ENCODE results near the gene ROR2. TPM values are rescaled to one million over a fixed set of nuclear protein-coding genes. Genes with fewer than 3 reads are reported as not detected.

Gene ROR2
- total and polyA plus RNA-seq, 8 donors, result 3.0 to 21.4 (median 9.8) TPM

DNA sequence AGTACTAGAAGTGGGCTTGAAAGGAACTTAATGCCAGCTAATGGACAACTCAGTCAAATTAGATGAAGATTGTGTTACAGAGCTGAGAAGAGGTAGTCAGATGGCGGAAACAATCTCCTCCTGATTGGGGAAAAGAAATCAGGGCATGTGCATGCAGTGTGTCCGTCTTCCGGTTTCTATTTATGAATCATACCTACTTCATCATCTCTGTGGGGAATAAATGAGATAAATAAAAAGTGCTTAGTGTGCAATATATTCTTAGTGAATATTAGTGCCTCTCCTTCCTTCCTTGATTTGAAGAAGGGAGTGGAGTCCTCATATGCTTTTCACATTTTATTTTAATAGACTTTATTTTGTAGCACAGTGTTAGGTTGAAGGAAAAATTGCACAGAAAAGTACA, 417.7 kb downstream of the ROR2 start:
- WGBS, 5 donors, result 84 to 93% (median 89%) methylated on average over 3 of the region's 3 CpGs
- intact Hi-C loops (cut with DNase I; ENCODE audit: low total_unique reads), result no loop called here
- no peaks in the 10 kb centered on the region for H3K4me1 ChIP-seq
- DNase-seq, result no peak
- no peaks in the 10 kb centered on the region for H3K9me3 ChIP-seq
- no peak overlapping the region for H3K27ac ChIP-seq
- no peaks in the 10 kb centered on the region for H3K27me3 ChIP-seq
- no peaks in the 10 kb centered on the region for H3K36me3 ChIP-seq
- H3K4me3 ChIP-seq, result no peak overlapping the region
- TF ChIP-seq POLR2A (IDR thresholded peaks at IDR 0.05) (no peak), EP300 (IDR thresholded peaks at IDR 0.05) (no peak), POLR2AphosphoS5 (IDR thresholded peaks at IDR 0.05) (no peak)
- TF ChIP-seq, protein P1, sequence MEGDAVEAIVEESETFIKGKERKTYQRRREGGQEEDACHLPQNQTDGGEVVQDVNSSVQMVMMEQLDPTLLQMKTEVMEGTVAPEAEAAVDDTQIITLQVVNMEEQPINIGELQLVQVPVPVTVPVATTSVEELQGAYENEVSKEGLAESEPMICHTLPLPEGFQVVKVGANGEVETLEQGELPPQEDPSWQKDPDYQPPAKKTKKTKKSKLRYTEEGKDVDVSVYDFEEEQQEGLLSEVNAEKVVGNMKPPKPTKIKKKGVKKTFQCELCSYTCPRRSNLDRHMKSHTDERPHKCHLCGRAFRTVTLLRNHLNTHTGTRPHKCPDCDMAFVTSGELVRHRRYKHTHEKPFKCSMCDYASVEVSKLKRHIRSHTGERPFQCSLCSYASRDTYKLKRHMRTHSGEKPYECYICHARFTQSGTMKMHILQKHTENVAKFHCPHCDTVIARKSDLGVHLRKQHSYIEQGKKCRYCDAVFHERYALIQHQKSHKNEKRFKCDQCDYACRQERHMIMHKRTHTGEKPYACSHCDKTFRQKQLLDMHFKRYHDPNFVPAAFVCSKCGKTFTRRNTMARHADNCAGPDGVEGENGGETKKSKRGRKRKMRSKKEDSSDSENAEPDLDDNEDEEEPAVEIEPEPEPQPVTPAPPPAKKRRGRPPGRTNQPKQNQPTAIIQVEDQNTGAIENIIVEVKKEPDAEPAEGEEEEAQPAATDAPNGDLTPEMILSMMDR (IDR thresholded peaks at IDR 0.05), result no peak

GRCh38 chr9:91530829-91531228, 419.2 kb downstream of the ROR2 start:
- intact Hi-C loops (cut with DNase I; ENCODE audit: low total_unique reads), result no loop called here
- Histone ChIP-seq H3K27ac (no peak overlapping the region), H3K36me3 (no peaks in the 10 kb centered on the region), H3K27me3 (no peaks in the 10 kb centered on the region), H3K9me3 (no peaks in the 10 kb centered on the region), H3K4me3 (no peak overlapping the region), H3K4me1 (no peaks in the 10 kb centered on the region)
- TF ChIP-seq POLR2A (IDR thresholded peaks at IDR 0.05) (no peak), POLR2AphosphoS5 (IDR thresholded peaks at IDR 0.05) (no peak), EP300 (IDR thresholded peaks at IDR 0.05) (no peak)
- TF ChIP-seq, protein P1 (IDR thresholded peaks at IDR 0.05), result no peak
- 16 to 38% (median 30%) methylated on average over 2 of the region's 2 CpGs for WGBS, 5 donors
- no peak for DNase-seq

DNA sequence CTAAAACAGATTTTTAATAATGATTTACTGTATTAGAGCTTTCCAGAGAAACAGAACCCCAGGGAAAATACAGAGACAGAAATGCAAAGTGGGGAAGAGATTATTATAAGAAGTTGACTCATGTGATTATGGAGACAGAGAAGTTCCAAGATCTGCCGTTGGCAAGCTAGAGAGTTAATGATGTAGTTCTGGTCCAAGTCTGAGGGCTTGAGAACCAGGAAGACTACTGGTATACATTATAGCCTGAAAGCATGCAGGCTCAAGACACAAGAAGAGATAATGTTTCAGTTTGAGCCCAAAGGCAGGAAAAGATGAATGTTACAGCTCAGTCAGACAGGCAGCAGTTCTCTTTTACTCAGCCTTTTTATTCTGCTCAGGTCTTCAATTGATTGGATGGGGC, 427.5 kb downstream of the ROR2 start:
- intact Hi-C loops (cut with DNase I; ENCODE audit: low total_unique reads), result no loop called here

DNA sequence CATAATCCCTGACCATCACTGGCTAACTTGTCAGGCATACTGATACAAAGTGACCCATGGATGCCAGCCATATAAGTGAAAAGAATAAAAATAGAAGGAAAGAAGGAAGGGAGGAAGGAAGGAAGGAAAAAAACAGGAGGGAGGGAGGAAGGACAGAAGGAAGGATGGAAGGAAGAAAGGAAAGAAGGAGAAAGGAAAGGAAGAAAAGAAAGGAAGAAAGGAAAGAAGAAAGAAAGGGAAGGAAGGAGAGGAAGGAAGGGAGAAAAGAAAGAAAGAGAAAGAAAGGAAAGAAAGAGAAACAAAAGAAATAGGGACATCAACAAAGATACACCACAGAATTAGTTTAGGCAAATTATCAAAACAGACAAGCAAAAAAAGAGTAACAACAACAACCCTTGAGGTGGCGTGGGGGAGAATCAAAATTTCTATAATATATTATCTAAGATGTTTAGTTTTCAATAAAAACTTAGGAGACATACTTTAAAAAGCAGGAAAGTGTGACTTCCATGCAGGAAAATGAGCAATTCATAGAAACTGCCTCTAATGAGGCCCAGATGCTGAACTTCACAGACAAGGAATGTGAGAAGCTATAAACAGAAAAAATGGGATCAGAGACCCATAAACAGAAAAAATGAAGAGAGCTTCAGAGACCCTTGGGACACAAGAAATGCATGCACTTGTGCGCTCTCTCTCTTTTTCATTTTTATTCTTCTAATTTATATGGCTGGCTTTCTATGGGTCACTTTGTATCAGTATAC, 430.3 kb downstream of the ROR2 start:
- H3K36me3 ChIP-seq, result no peaks in the 10 kb centered on the region
- WGBS, 5 donors, result 88 to 94% (median 90%) methylated on average over 2 of the region's 2 CpGs
- no peaks in the 10 kb centered on the region for H3K27me3 ChIP-seq
- no peak for DNase-seq
- H3K9me3 ChIP-seq, result no peaks in the 10 kb centered on the region
- no peak overlapping the region for H3K4me3 ChIP-seq
- TF ChIP-seq POLR2AphosphoS5 (IDR thresholded peaks at IDR 0.05), result no peak
- no peak for TF ChIP-seq EP300 (IDR thresholded peaks at IDR 0.05)
- TF ChIP-seq, protein P1 (IDR thresholded peaks at IDR 0.05), result no peak
- TF ChIP-seq POLR2A (IDR thresholded peaks at IDR 0.05), result no peak
- intact Hi-C loops (cut with DNase I; ENCODE audit: low total_unique reads), result no loop called here
- H3K4me1 ChIP-seq, result peaks cover 0 to 3% (median 0%) of the 10 kb centered on the region in 4 donors
- H3K27ac ChIP-seq, result no peak overlapping the region

More for the DNA sequence above, 427.5 kb downstream of the ROR2 start:
- Histone ChIP-seq H3K9me3 (no peaks in the 10 kb centered on the region), H3K27ac (no peak overlapping the region), H3K4me3 (no peak overlapping the region), H3K36me3 (no peaks in the 10 kb centered on the region), H3K27me3 (no peaks in the 10 kb centered on the region), H3K4me1 (no peaks in the 10 kb centered on the region)
- WGBS, 5 donors, result 0 to 73% (median 33%) methylated on average over 1 of the region's 1 CpG
- no peak for TF ChIP-seq EP300 (IDR thresholded peaks at IDR 0.05)
- peak in 1 of 2 donors; percentile 33 for DNase-seq

GRCh38 chr9:91518462-91518861, 431.6 kb downstream of the ROR2 start:
- peaks cover 0 to 3% (median 0%) of the 10 kb centered on the region in 4 donors for H3K4me1 ChIP-seq
- 59 to 79% (median 76%) methylated on average over 5 of the region's 5 CpGs for WGBS, 5 donors
- no peak for DNase-seq
- H3K27ac ChIP-seq, result no peak overlapping the region
- no peaks in the 10 kb centered on the region for H3K9me3 ChIP-seq
- H3K27me3 ChIP-seq, result no peaks in the 10 kb centered on the region
- H3K4me3 ChIP-seq, result no peak overlapping the region
- H3K36me3 ChIP-seq, result no peaks in the 10 kb centered on the region
- TF ChIP-seq, protein P1 (IDR thresholded peaks at IDR 0.05), result no peak
- no peak for TF ChIP-seq POLR2A (IDR thresholded peaks at IDR 0.05)
- no peak for TF ChIP-seq POLR2AphosphoS5 (IDR thresholded peaks at IDR 0.05)
- no peak for TF ChIP-seq EP300 (IDR thresholded peaks at IDR 0.05)
- intact Hi-C loops (cut with DNase I; ENCODE audit: low total_unique reads), result no loop called here
